22Rv1 (cell line): Measurements from ENCODE around the gene DOK3.

Source experiments
- ZFX ChIP-seq: fragments of 450-650 bp; IDR thresholded peaks from 2 replicates; pipeline ENCODE4 v1.6.1; 2017; ENCODE audit warnings: antibody characterized with exemption, borderline replicate concordance
- TF ChIP-seq, protein P1 (sequence below): fragments of 450-650 bp; IDR thresholded peaks from 2 replicates; pipeline ENCODE4 v1.5.1; 2017; ENCODE audit warnings: mild to moderate bottlenecking

DNA sequence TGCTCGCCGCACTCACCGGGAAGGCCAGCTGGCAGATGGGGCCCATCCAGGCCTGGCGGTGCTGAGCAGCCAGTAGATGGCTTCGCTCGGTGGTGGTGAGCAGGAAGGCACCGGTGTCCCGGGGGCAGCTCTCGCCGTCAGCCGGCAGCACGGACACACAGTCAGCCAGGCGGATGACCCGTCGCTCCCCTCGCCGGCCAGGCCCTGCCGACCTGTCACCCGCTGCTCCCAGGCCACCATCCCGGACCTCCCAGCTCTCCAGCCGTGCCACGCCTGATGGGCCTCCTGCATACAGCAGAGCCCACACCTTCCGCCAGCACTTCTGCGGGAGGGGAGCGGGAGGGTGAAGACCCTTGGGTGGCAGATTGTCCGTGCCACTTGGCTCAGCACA, 1.4 kb downstream of the DOK3 start:
- TF ChIP-seq, protein P1, sequence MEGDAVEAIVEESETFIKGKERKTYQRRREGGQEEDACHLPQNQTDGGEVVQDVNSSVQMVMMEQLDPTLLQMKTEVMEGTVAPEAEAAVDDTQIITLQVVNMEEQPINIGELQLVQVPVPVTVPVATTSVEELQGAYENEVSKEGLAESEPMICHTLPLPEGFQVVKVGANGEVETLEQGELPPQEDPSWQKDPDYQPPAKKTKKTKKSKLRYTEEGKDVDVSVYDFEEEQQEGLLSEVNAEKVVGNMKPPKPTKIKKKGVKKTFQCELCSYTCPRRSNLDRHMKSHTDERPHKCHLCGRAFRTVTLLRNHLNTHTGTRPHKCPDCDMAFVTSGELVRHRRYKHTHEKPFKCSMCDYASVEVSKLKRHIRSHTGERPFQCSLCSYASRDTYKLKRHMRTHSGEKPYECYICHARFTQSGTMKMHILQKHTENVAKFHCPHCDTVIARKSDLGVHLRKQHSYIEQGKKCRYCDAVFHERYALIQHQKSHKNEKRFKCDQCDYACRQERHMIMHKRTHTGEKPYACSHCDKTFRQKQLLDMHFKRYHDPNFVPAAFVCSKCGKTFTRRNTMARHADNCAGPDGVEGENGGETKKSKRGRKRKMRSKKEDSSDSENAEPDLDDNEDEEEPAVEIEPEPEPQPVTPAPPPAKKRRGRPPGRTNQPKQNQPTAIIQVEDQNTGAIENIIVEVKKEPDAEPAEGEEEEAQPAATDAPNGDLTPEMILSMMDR = no peak
- TF ChIP-seq ZFX = no peak
